GM12873 (cell line): ENCODE results near the gene TMEM151A.

Source experiments
- TF ChIP-seq, protein P1 (sequence below): IDR thresholded peaks from 2 replicates; pipeline ENCODE4 v1.5.1; 2012; ENCODE audit warnings: low read depth, mild to moderate bottlenecking, moderate library complexity, low read length, control low read depth; ENCODE audit not compliant: insufficient read depth; ENCODE audit errors: missing control alignments

The TMEM151A gene

DNA sequence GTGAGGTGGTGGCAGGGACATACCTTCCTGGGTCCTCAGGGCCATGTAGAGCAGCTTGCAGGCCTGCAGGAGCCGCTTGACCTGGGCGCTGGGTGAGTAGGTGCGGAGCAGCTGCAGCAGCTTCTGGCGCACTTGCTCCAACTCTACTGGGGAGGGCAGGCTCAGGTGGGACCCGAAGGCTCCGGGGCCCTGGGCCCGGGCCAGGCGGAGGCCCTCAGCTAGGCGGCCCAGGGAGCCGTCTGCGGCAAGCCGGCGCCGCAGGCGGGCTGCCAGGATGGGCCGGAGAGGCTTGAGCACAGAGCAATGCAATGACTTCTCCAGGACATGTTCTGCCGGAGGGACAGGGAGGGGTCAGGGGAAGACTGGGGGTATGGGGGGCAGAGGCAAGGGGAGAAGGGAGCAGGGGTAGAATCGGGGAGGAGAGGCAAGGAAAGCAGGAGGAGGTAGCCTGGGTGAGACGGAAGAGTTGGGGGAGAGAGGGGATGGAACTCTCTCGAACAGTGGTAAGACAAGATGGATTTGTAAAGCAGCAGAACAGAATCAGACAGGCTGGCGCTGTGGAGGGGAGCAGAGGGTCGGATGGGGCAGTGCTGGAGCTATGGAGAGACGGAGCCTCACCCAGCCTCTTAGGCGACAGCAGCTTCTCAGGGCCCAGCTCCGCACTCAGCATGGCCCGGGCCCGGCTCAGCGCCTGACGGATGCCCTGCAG, 42.4 kb downstream of the TMEM151A start:
- TF ChIP-seq, protein P1, sequence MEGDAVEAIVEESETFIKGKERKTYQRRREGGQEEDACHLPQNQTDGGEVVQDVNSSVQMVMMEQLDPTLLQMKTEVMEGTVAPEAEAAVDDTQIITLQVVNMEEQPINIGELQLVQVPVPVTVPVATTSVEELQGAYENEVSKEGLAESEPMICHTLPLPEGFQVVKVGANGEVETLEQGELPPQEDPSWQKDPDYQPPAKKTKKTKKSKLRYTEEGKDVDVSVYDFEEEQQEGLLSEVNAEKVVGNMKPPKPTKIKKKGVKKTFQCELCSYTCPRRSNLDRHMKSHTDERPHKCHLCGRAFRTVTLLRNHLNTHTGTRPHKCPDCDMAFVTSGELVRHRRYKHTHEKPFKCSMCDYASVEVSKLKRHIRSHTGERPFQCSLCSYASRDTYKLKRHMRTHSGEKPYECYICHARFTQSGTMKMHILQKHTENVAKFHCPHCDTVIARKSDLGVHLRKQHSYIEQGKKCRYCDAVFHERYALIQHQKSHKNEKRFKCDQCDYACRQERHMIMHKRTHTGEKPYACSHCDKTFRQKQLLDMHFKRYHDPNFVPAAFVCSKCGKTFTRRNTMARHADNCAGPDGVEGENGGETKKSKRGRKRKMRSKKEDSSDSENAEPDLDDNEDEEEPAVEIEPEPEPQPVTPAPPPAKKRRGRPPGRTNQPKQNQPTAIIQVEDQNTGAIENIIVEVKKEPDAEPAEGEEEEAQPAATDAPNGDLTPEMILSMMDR = no peak

DNA sequence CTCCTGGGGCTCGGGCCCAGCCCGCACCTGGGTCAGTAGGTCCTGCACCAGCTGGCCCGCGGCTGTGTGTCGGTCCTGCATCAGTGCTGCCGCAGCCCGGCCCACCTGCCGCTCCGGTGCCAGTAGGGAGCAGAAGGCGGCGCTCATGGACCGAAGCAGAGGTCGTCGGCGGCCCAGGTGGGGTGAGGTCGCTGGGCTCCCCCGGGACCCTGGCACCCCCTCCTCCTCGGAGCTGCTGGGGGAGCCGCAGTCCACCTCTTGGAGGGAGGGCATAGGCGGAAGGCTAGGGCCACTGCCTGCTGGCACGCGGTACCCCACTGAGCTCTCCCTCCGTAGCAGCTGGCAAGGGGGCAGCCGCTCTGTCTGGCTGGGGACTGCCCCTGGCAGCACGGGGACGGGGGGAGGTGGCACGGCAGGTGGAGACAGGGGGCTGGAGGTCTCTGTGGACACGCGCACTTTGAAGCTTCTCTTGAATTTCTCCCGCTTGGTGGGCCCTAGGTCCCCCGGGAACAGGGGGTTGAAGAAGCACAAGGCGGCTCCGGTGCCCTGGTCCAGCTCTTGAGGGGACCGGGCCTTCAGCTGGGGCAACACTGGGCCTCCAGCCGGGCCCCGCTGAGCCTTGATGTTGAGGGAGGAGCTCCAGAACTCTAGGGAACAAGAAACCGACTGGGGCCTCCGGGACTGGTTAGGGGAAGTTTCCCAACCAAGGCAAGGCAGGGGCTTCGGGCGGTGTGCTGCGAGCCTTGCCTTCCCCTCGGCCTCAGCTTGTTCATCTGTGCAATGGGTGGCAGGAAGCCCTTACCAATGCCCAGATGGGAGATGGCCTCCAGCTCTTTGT, 43.1 kb downstream of the TMEM151A start:
- TF ChIP-seq, protein P1 = no peak

DNA sequence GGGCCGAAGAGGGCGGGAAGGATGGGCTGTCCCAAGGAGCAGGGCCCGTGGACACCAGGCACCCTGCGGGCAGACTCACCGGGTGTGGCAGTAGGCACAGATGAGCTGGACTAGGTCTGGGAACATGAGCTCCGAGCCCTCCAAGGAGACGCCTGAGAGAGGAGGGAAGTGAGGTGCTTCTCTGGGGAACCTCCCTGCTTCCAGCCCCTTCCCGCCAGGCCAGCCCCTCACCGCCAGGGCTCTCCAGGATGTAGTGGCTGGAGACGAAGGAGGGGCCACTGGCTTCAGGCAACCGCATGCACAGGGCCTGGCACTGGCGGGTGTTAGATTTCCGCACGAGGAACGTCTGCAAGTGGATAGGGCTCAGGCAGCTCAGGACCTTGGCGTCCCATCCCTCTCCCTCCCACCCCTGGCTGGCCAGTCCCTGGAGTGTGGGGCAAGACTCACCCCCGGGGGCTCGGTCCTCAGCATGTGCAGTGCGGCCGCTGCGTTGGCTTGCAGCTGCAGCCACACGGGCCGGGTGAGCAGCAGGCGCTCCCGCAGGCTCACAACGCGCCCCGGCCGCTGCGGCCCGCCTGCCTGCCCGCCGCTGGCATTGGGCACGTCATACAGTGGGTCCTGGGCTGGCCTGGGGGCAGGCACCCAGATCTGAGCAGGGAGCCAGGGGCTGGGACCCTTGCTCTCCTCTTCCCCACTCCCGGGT, 44.0 kb downstream of the TMEM151A start:
- TF ChIP-seq, protein P1 = no peak

DNA sequence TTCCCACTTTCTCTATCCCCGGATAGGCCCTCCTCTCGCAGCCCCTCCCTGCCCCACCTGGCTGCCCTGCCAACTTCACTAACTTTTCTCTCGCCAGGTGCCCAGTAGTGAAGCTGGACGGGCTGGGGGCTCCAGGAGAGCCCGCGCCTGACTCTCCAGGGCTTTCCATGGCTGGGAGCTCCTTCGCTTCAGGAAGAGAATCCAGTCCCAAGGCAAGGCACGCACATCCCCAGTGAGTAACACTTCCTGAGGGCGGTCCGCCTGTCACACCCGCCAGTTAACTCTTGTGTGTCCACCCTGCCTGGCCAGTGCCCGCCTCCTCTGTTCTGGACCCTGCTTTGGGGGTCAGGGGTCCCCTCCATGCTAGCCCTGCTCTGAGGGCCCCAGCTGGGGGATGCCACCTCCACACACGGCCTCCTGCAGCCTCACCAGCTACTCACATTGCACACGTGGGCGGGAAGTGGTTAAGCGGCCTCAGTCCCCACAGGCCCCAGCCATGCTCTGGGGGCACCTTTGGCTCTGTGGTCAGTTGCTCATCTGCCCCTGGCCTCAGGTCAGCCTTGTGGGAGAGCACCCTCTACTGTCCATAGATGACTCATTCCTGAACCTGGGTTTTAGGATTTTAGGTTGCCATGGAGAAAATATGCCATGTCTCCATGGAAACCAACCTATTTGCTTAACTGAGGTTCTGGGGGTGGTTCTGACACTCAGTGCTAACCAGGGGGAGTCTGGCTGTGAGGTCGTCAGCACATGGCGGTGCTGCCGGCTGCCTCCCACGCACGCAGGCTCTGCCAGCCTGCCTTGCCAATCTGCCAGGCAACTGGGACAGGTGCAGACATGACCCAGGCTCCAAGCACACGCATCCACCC, 44.8 kb downstream of the TMEM151A start, which contains the start of gene RIN1:
Gene RIN1, minus strand, starts transcription at position 201 of the 869 bp plus-strand sequence. Its CDS starts 32 bp downstream, at position 169.
- TF ChIP-seq, protein P1 = peak; percentile 29

DNA sequence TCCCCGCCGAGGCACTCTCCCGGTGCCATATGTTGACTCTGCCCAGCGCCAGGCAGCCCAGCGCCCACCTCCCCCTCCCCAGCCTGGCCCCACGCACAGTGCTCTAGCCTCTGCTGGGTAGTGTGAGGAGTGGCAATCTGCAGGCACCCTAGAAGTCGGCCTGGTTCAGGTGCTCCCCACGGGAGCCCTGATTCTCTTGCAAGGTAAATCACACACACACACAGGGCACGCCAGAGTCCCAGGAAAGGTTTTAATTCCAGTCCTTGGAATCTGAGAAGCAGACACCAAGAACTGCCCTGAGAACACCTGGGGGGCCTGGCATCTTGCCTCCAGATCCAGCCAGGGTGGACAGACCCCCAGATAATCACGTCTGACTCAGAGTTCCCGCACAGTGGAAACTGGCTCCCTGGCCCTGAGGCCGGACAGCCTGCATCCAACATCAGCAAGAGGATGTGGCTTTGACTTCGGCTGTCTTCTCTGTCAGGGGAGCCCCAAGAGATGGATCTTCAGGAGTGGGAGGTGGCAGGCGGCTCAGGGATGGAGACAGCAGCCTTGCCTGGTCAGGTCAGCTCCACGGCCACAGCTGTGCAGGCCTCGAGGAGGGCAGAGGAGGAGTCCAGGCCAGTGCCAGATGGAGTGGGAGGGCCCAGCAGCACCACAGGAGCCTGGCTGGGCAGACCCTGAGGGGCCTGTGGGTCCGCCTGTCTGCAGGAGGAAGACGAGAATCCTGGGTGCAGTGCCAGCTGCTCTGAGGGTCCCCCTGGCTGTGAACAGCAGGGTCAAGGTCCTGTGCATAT, 45.6 kb downstream of the TMEM151A start:
- TF ChIP-seq, protein P1 = no peak
